MM.1S (cell line): ENCODE data around the gene AQP2.

Experiments used
- EZH2 ChIP-seq: fragments of 300-600 bp; sonication (generic); optimal IDR thresholded peaks from 2 replicates; pipeline ENCODE3; 2017; ENCODE audit warnings: low read depth, mild to moderate bottlenecking, antibody characterized with exemption, low read length, mixed read lengths
- EZH2phosphoT487 ChIP-seq: fragments of 300-600 bp; sonication (generic); IDR thresholded peaks from 2 replicates; pipeline ENCODE4 v1.6.1; 2018; ENCODE audit warnings: antibody characterized with exemption, low read length

DNA sequence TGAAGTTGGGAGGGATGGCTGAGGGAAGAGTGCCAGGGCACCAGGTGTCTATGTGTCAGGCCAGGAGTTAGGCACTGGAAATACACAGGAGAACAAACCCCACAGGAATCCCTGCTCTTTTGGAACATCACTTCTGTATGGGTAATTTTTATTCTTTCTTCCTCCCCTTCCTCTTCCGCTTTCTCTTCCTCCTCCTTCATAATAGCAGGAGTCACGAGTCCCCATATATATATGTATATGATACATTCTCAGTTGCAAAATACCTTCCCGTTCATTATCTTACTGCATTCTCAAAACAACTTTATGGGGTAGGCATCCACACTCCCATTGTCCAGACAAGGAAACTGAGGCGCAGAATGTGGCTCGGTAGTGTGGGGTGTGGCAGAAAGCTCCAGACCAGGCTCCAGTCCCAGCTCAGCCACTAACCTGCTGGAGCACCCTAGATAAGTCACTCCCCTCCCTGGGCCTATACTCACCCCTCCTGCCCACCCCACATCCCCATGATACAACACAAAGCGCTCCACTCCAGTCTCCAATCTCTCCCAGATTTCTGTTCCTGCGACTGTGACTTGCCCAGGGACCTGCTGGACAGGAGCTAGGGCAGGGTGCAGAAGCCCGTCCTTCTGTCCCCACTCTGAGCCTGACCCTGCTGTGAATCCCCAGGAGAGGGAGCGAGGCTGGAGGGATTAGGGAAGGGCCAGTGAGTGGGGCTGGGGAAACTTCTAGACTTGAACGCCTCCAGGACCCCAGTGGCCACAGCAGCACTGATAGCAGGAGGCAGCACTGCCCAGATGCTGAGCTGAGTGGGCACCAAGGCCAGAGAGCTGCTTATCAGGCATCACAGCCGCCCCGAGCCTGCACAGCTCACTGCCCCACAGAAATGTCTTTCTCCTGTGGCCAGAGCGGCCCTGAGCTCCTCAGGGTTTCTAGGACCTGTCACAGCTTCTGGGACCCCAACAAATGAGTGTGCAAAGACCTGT is 1.4 kb upstream of the AQP2 start:
- TF ChIP-seq EZH2phosphoT487 (no peak), EZH2 (no peak)
